ENCODE measurements around the gene CALCB. TPM values are rescaled to one million over a fixed set of nuclear protein-coding genes. Genes with fewer than 3 reads are reported as not detected.

The CALCB gene
- total RNA-seq, 2 donors from 2014 or later, result not detected

DNA sequence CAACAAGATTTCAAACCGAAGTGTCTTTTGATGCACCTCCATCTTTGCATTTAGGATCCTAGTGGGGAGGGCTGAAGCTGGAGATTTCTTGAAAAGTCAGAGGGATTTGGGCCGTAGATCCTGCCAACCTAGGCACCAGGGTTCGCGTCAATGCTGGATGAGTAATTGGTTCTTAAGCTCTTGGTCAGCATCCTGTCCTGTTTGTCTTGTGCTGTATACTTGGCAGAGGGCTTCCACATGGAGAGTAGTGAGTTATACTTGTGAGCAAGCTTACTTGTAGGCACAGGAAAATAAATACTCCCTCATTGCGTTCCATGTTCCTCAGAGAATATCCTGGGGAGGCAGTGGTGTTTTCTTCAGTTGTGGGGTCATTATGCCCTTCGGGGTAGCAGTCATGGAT, 53.9 kb downstream of the CALCB start:
- no peaks in the 10 kb centered on the region for H3K9me3 ChIP-seq
- H3K36me3 ChIP-seq, result no peaks in the 10 kb centered on the region
- H3K27ac ChIP-seq, result no peak overlapping the region
- no peaks in the 10 kb centered on the region for H3K27me3 ChIP-seq
- H3K4me1 ChIP-seq, result peaks cover 0 to 12% of the 10 kb centered on the region in 2 donors
- TF ChIP-seq, protein P1, sequence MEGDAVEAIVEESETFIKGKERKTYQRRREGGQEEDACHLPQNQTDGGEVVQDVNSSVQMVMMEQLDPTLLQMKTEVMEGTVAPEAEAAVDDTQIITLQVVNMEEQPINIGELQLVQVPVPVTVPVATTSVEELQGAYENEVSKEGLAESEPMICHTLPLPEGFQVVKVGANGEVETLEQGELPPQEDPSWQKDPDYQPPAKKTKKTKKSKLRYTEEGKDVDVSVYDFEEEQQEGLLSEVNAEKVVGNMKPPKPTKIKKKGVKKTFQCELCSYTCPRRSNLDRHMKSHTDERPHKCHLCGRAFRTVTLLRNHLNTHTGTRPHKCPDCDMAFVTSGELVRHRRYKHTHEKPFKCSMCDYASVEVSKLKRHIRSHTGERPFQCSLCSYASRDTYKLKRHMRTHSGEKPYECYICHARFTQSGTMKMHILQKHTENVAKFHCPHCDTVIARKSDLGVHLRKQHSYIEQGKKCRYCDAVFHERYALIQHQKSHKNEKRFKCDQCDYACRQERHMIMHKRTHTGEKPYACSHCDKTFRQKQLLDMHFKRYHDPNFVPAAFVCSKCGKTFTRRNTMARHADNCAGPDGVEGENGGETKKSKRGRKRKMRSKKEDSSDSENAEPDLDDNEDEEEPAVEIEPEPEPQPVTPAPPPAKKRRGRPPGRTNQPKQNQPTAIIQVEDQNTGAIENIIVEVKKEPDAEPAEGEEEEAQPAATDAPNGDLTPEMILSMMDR (IDR thresholded peaks at IDR 0.05), result no peak
- no peak overlapping the region for H3K4me3 ChIP-seq
- peak; percentile 32 for DNase-seq (ENCODE audit: low spot score)

Other genes with a start within 250 kb of the CALCB start
- gene CYP2R1, start 181.4 kb upstream of the CALCB start, total RNA-seq, result 1 to 10 TPM; 7.6 to 9.3 TPM
- gene CALCA, start 101.2 kb upstream of the CALCB start, total RNA-seq, result not detected
- 1 to 10 TPM in 1 of 2 donors, not detected in 1; 1.0 TPM for gene INSC, start 41.3 kb downstream of the CALCB start, total RNA-seq

Data from right atrium auricular region (tissue), 2 donors.